Rectal smooth muscle tissue (tissue), 1 donor: ENCODE data around the gene ACOT7.

ENCODE experiments used
- H3K27ac ChIP-seq: one replicate; pipeline ENCODE4 v1.7.0; 2013; ENCODE audit warnings: low read depth, low read length, inconsistent platforms
- H3K27me3 ChIP-seq: one replicate; pipeline ENCODE4 v1.7.0; 2013; ENCODE audit warnings: low read length; ENCODE audit not compliant: control insufficient read depth, insufficient read depth
- H3K36me3 ChIP-seq: one replicate; pipeline ENCODE4 v1.7.0; 2013; ENCODE audit warnings: low read length; ENCODE audit not compliant: control insufficient read depth, insufficient read depth
- H3K4me1 ChIP-seq: one replicate; pipeline ENCODE4 v1.7.0; 2013; ENCODE audit warnings: low read length; ENCODE audit not compliant: control insufficient read depth, insufficient read depth
- H3K4me3 ChIP-seq: one replicate; pipeline ENCODE4 v1.7.0; 2013; ENCODE audit warnings: low read length
- H3K9ac ChIP-seq: one replicate; pipeline ENCODE4 v1.7.0; 2013; ENCODE audit warnings: low read length

ACOT7 gene

GRCh38 chr1:6419397-6419803 lies 25.8 kb upstream of the ACOT7 start:
- Histone ChIP-seq H3K36me3 (no peaks in the 10 kb centered on the region), H3K27ac (no peak overlapping the region), H3K4me3 (peak overlapping the region; percentile 33), H3K9ac (no peak overlapping the region), H3K27me3 (peaks cover 22% of the 10 kb centered on the region), H3K4me1 (peaks cover 3% of the 10 kb centered on the region)

GRCh38 chr1:6418668-6419396 lies 25.3 kb upstream of the ACOT7 start:
- H3K36me3 ChIP-seq: no peaks in the 10 kb centered on the region
- peak overlapping the region; percentile 22 for H3K4me3 ChIP-seq
- peaks cover 16% of the 10 kb centered on the region for H3K27me3 ChIP-seq

DNA sequence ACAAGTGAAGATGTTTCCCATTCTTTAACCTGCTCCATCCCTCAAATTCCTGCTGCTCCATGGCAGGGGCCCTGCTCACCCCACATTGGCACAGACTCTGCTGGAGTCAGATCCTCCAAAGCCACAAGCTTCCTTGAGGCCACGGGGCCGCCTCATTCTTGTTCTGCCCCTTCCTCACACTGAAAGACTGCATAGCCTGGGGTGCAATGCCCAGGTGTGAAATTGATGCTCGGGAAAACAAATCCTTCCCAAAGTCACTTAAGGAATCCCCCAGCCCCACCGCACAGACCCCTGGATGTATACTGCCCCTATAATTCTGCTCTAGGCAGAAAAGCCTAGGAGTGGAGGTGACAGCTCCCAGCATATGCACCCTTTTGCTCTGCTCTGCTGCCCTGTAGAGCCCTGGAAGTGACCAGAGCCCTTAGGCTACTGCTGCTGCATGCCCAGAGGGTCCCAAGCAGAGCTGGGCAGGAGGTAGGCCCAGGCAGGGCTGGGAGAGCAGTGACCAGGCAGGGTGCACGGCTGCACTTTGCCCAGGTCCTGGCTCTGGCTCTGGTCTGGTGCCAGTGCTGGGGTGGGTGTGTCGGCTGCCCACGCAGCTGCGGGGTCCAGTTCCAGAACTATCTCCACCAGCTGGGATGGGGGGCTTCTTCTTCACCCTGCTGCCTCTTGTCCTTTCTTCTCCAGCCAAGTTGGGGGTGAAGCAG lies 24.5 kb upstream of the ACOT7 start:
- peaks cover 15% of the 10 kb centered on the region for H3K27me3 ChIP-seq
- no peaks in the 10 kb centered on the region for H3K36me3 ChIP-seq
- H3K4me3 ChIP-seq: no peak overlapping the region
- no peak overlapping the region for H3K27ac ChIP-seq
- H3K9ac ChIP-seq: no peak overlapping the region
- peaks cover 3% of the 10 kb centered on the region for H3K4me1 ChIP-seq

More at GRCh38 chr1:6418668-6419396, 25.3 kb upstream of the ACOT7 start:
- Histone ChIP-seq H3K27ac (no peak overlapping the region), H3K9ac (no peak overlapping the region), H3K4me1 (peaks cover 3% of the 10 kb centered on the region)

DNA sequence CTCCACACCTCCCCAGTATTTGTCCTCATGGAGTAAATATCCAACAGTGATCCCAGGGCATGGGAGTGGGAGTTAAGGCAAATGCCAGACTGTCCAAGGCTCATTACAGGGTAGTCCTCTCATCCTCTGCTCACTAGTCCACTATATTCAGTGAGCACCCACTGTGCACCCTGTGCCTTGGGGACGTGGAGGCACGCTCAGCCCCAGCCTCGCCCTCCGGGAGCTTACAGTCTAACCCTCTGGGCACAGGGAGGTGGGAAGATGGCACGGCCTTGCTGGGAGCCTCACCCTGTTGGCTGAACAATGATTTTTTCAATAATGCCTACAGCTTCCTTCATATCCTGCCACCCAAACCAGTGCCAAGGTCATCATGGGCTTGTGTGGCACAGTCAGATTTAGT lies 23.3 kb upstream of the ACOT7 start:
- peaks cover 3% of the 10 kb centered on the region for H3K4me1 ChIP-seq
- no peak overlapping the region for H3K4me3 ChIP-seq
- H3K9ac ChIP-seq: no peak overlapping the region
- no peak overlapping the region for H3K27ac ChIP-seq
- no peaks in the 10 kb centered on the region for H3K36me3 ChIP-seq
- peaks cover 15% of the 10 kb centered on the region for H3K27me3 ChIP-seq

GRCh38 chr1:6416295-6416656 lies 22.7 kb upstream of the ACOT7 start:
- H3K36me3 ChIP-seq: no peaks in the 10 kb centered on the region
- H3K9ac ChIP-seq: no peak overlapping the region
- no peak overlapping the region for H3K4me3 ChIP-seq
- peaks cover 15% of the 10 kb centered on the region for H3K27me3 ChIP-seq
- H3K4me1 ChIP-seq: peaks cover 3% of the 10 kb centered on the region
- H3K27ac ChIP-seq: no peak overlapping the region

DNA sequence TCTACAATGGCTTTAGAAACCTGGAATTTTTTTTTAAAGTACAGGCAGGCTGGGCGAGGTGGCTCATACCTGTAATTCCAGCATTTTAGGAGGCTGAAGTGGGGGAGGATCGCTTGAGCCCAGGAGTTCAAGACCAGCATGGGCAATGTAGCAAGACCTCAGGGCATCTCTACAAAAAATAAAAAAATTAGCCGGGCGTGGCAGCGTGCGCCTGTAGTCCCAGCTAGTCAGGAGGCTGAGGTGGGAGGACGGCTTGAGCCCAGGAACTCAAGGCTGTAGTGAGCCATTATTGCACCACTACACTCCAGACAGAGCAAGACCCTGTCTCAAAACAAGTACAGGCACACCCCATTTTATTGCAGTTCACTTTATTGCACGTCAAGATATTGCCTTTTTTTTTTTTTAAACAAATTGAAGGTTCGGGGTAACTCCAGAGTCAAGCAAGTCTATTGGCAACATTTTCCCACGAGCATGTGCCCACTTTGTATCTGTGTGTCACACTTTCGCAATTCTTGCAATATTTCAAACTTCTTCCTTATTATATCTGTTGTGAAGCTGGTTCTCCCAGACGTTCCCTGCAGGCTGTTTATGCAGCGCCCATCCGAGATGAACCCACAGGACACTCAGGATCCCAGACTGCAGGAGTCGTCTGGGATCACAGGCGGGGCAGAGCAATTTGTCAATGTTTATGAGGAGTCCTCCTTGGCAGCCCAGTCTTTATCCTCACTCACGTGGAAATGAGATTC lies 21.5 kb upstream of the ACOT7 start:
- Histone ChIP-seq H3K4me3 (no peak overlapping the region), H3K27ac (no peak overlapping the region), H3K27me3 (peaks cover 13% of the 10 kb centered on the region), H3K9ac (no peak overlapping the region), H3K4me1 (peaks cover 2% of the 10 kb centered on the region), H3K36me3 (no peaks in the 10 kb centered on the region)

DNA sequence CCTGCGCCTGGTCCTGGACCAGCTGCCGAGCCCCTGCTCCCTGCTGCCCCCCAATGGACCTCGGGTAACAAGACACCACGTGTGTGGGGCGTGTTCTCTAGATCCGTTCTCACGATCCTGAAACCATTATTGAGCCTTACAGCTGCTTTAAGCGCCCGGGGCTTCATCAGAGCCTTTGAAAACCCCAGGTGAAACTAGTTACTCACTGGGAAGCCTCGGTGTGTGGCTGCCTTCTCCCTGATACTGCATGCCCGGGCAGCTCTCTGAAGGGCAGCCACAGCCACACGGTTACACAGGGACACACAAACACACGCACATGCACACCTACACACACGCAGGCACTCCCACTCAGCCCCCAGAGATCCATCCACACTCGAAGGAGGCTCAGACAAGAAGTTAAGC lies 20.9 kb upstream of the ACOT7 start:
- Histone ChIP-seq H3K4me1 (no peaks in the 10 kb centered on the region), H3K9ac (no peak overlapping the region), H3K4me3 (no peak overlapping the region), H3K27ac (no peak overlapping the region), H3K36me3 (no peaks in the 10 kb centered on the region), H3K27me3 (peaks cover 11% of the 10 kb centered on the region)

DNA sequence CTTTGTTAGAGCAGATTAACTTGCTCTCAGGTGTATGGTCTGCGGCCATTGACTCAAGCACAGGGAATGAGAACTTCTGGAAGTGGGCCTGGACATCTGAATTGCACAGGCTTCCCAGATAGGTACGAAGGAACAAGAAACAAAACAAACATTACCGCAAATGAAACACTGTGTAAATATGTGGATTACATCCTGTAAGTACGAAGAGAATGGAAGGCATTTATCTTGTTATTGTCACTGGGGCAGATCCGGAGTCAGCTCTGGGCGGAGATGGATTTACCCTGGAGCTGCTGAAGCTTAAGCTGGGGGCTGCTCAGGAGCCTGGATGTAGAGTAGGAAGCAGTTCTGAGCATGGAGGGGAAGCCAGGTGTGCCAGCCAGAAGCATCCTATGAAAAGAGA lies 19.3 kb upstream of the ACOT7 start:
- Histone ChIP-seq H3K27me3 (peaks cover 2% of the 10 kb centered on the region), H3K4me3 (no peak overlapping the region), H3K4me1 (no peaks in the 10 kb centered on the region), H3K36me3 (no peaks in the 10 kb centered on the region), H3K9ac (no peak overlapping the region), H3K27ac (no peak overlapping the region)

- Histone ChIP-seq H3K27me3 (peaks cover 2% of the 10 kb centered on the region), H3K9ac (no peak overlapping the region), H3K27ac (no peak overlapping the region)
Observed at GRCh38 chr1:6410248-6410893, 16.8 kb upstream of the ACOT7 start.

DNA sequence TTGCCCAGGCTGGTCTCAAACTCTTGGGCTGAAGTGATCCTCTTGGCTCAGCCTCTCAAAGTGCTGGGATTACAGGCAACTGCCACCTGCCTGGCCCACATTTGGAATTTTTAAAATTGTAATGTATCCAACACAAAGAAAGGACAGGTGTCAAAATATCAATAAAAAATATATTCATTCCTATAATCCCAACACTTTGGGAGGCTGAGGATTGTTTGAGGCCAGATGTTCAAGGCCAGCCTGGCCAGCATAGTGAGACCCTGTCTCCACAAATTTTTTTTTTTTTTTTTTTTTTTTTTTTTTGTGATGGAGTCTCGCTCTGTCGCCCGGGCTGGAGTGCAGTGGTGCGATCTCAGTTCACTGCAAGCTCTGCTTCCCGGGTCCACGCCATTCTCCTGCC lies 16.2 kb upstream of the ACOT7 start:
- peaks cover 2% of the 10 kb centered on the region for H3K27me3 ChIP-seq
- no peak overlapping the region for H3K9ac ChIP-seq
- H3K4me3 ChIP-seq: no peak overlapping the region
- H3K4me1 ChIP-seq: no peaks in the 10 kb centered on the region
- no peaks in the 10 kb centered on the region for H3K36me3 ChIP-seq
- H3K27ac ChIP-seq: no peak overlapping the region

More at GRCh38 chr1:6410248-6410893, 16.8 kb upstream of the ACOT7 start:
- H3K4me3 ChIP-seq: no peak overlapping the region
- H3K4me1 ChIP-seq: no peaks in the 10 kb centered on the region
- no peaks in the 10 kb centered on the region for H3K36me3 ChIP-seq

DNA sequence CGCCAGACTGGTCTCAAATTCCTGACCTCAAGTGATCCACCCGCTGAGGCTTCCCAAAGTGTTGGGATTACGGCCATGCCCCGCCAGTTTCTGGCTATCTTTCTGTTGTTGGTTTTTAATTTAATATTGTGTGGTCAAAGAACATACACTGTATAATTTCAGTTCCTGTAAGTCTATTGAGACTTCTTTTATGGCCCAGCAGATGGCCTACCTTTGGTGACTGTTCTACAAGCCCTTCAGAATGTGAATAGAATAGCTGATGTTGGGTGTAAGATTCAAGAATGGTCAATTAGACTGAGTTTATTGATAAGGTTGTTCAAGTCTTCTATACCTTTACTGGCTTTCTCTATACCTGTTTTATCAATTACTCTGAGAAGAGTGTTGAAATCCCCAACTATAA lies 15.5 kb upstream of the ACOT7 start:
- Histone ChIP-seq H3K27me3 (no peaks in the 10 kb centered on the region), H3K36me3 (no peaks in the 10 kb centered on the region), H3K9ac (no peak overlapping the region), H3K4me3 (no peak overlapping the region), H3K27ac (no peak overlapping the region), H3K4me1 (no peaks in the 10 kb centered on the region)

GRCh38 chr1:6408023-6408422 lies 14.5 kb upstream of the ACOT7 start:
- Histone ChIP-seq H3K9ac (no peak overlapping the region), H3K4me1 (no peaks in the 10 kb centered on the region), H3K27me3 (no peaks in the 10 kb centered on the region), H3K36me3 (no peaks in the 10 kb centered on the region), H3K4me3 (no peak overlapping the region), H3K27ac (no peak overlapping the region)
